Loucy (cell line): ENCODE data around the gene CACNA2D1.

Experiments
- H2AFZ ChIP-seq: fragments of 200-600 bp; sonication (generic); 2 replicates; pipeline ENCODE4 v1.6.0; 2016; ENCODE audit warnings: antibody characterized with exemption, mild to moderate bottlenecking, low read length, moderate library complexity
- H3F3A ChIP-seq: fragments of 200-600 bp; 2 replicates; pipeline ENCODE4 v1.6.0; 2016; ENCODE audit warnings: antibody characterized with exemption, low read depth, mild to moderate bottlenecking
- H3K27me3 ChIP-seq: fragments of 200-600 bp; sonication (generic); 2 replicates; pipeline ENCODE4 v1.6.1; 2014; ENCODE audit warnings: low read length, mild to moderate bottlenecking; ENCODE audit not compliant: insufficient read depth, poor library complexity, severe bottlenecking
- H3K36me3 ChIP-seq: fragments of 200-600 bp; sonication (generic); 2 replicates; pipeline ENCODE4 v1.6.1; 2016; ENCODE audit warnings: low read length; ENCODE audit not compliant: insufficient read depth
- H3K4me1 ChIP-seq: fragments of 200-600 bp; sonication (generic); 2 replicates; pipeline ENCODE4 v1.5.1; 2014; ENCODE audit warnings: low read length, mild to moderate bottlenecking; ENCODE audit not compliant: insufficient read depth, poor library complexity, severe bottlenecking
- H3K4me2 ChIP-seq: fragments of 200-600 bp; sonication (generic); 2 replicates; pipeline ENCODE4 v1.6.0; 2014; ENCODE audit warnings: antibody characterized with exemption, low read length, low read depth, mild to moderate bottlenecking; ENCODE audit not compliant: poor library complexity, severe bottlenecking
- H3K4me3 ChIP-seq: fragments of 200-600 bp; sonication (generic); 2 replicates; pipeline ENCODE4 v1.5.1; 2014; ENCODE audit warnings: low read length, mild to moderate bottlenecking, mixed read lengths; ENCODE audit not compliant: poor library complexity, severe bottlenecking
- H3K79me2 ChIP-seq: fragments of 200-600 bp; sonication (generic); 2 replicates; pipeline ENCODE4 v1.6.1; 2014; ENCODE audit warnings: low read length; ENCODE audit not compliant: insufficient read depth
- H3K9ac ChIP-seq: fragments of 200-600 bp; sonication (generic); 2 replicates; pipeline ENCODE4 v1.6.0; 2014; ENCODE audit warnings: mild to moderate bottlenecking, low read depth, low read length, moderate library complexity; ENCODE audit not compliant: poor library complexity, severe bottlenecking
- H3K9me2 ChIP-seq: fragments of 200-600 bp; sonication (generic); replicated peaks from 2 replicates; pipeline ENCODE4 v1.6.1; 2016; ENCODE audit warnings: low read depth, low read length, mixed read lengths
- H3K9me3 ChIP-seq: fragments of 200-600 bp; sonication (generic); 2 replicates; pipeline ENCODE4 v1.6.1; 2014; ENCODE audit warnings: mild to moderate bottlenecking, antibody characterized with exemption, low read length, low read depth; ENCODE audit not compliant: insufficient read depth
- H4K20me1 ChIP-seq: fragments of 200-600 bp; sonication (generic); 2 replicates; pipeline ENCODE4 v1.6.0; 2014; ENCODE audit warnings: antibody characterized with exemption, low read length, mild to moderate bottlenecking; ENCODE audit not compliant: insufficient read depth, poor library complexity, severe bottlenecking
- CTCF ChIP-seq: fragments of 200-600 bp; sonication (generic); conservative IDR thresholded peaks from 2 replicates; pipeline ENCODE4 v1.5.1; 2014; ENCODE audit warnings: mild to moderate bottlenecking, antibody characterized with exemption, low read length
- EZH2phosphoT487 ChIP-seq: fragments of 200-600 bp; IDR thresholded peaks from 2 replicates; pipeline ENCODE4 v1.6.1; 2018; ENCODE audit warnings: antibody characterized with exemption, mild to moderate bottlenecking, moderate library complexity, borderline replicate concordance

The CACNA2D1 gene

GRCh38 chr7:82319674-82320118 is 123.9 kb downstream of the CACNA2D1 start:
- TF ChIP-seq CTCF (no peak), EZH2phosphoT487 (no peak)
- no peak overlapping the region for H2AFZ ChIP-seq
- no peak overlapping the region for H3K9ac ChIP-seq
- no peaks in the 10 kb centered on the region for H3K9me2 ChIP-seq
- H3F3A ChIP-seq, result no peaks in the 10 kb centered on the region
- H3K27me3 ChIP-seq, result no peaks in the 10 kb centered on the region
- H3K4me2 ChIP-seq, result no peak overlapping the region
- no peaks in the 10 kb centered on the region for H4K20me1 ChIP-seq
- no peaks in the 10 kb centered on the region for H3K79me2 ChIP-seq
- H3K4me3 ChIP-seq, result no peak overlapping the region
- H3K36me3 ChIP-seq, result no peaks in the 10 kb centered on the region
- no peaks in the 10 kb centered on the region for H3K9me3 ChIP-seq
- H3K4me1 ChIP-seq, result no peaks in the 10 kb centered on the region

GRCh38 chr7:82318786-82319185 is 124.8 kb downstream of the CACNA2D1 start:
- Histone ChIP-seq H3K4me1 (no peaks in the 10 kb centered on the region), H3K79me2 (no peaks in the 10 kb centered on the region), H3K9ac (no peak overlapping the region), H4K20me1 (no peaks in the 10 kb centered on the region), H3K36me3 (no peaks in the 10 kb centered on the region), H3K9me3 (no peaks in the 10 kb centered on the region), H3F3A (no peaks in the 10 kb centered on the region), H3K4me2 (no peak overlapping the region), H3K9me2 (no peaks in the 10 kb centered on the region), H3K4me3 (no peak overlapping the region), H3K27me3 (no peaks in the 10 kb centered on the region), H2AFZ (no peak overlapping the region)
- TF ChIP-seq EZH2phosphoT487 (no peak), CTCF (no peak)

GRCh38 chr7:82317760-82318159 is 125.8 kb downstream of the CACNA2D1 start:
- Histone ChIP-seq H3K4me3 (no peak overlapping the region), H3K9me2 (no peaks in the 10 kb centered on the region), H3K36me3 (no peaks in the 10 kb centered on the region), H3K4me1 (no peaks in the 10 kb centered on the region), H4K20me1 (no peaks in the 10 kb centered on the region), H3K27me3 (no peaks in the 10 kb centered on the region), H3K79me2 (no peaks in the 10 kb centered on the region), H3K9me3 (no peaks in the 10 kb centered on the region), H3K9ac (no peak overlapping the region), H3F3A (no peaks in the 10 kb centered on the region), H2AFZ (no peak overlapping the region), H3K4me2 (no peak overlapping the region)
- no peak for TF ChIP-seq EZH2phosphoT487
- TF ChIP-seq CTCF, result no peak
